OCI-LY3 (cell line): Measurements from ENCODE around the gene DNAJA4.

Experiments used
- CTCF ChIP-seq: fragments of 200-600, 300-600 bp; sonication (generic); IDR thresholded peaks from 2 replicates; pipeline ENCODE4 v1.5.1; 2014; ENCODE audit warnings: antibody characterized with exemption, low read length, low read depth
- EZH2phosphoT487 ChIP-seq: fragments of 200-600 bp; shearing (Covaris generic); IDR thresholded peaks from 2 replicates; pipeline ENCODE4 v1.6.1; 2018; ENCODE audit warnings: antibody characterized with exemption, mixed run types, low read depth

- TF ChIP-seq CTCF (no peak), EZH2phosphoT487 (no peak)
These were observed 59.8 kb downstream of the DNAJA4 start for GRCh38 chr15:78324144-78324543.
